ENCODE results near the gene SYN1.
"Not testable (repeated sequence)": the region's sequence is repeated elsewhere in the genome, so short reads cannot be mapped to it uniquely, and the experiment has no call there.

SYN1 gene

DNA sequence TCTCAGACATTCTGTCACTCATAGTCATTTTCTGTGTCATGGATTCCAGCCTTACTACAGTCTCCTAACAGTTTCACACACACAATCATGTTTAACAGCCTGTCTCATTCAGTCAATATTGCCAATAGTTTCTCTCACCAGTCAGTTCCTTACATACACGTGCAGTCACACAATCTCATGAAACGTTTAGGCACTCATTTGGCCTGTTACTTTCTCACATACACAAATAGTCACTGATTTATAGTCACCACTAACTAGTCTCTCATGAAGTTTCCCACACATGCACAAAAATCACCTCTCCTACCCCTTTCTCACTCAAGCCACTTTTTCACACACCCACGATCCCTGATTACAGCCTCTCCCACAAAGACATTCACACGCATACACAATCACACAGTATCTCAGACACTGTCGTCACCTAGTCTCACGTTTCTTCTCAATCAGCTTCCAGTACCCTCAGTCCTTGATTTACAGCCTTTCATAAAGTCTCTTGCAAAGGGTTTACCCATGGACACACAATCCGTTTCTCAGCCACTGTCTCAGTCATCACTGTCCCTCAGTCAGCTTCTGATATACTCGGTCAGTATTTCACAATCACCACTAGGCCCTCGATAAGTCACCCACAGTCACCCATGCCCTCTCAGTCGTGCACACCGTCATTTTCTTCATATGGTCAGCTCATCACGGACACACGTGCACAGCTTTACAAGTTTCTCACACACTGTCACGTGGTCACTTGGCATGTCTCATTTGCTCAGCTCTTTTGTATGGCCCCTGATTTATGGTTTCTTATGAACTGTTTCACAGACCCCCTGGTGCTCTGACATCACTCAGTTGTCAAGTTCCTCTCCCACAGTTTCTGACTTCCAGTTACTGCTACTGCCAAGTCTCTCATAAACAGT, 14.3 kb upstream of the SYN1 start:
- no peak for DNase-seq (ENCODE audit: low read depth)

- no peak for DNase-seq (ENCODE audit: low read depth)
Measured at GRCh38 chrX:47632666-47633065, 13.0 kb upstream of the SYN1 start.

GRCh38 chrX:47631676-47632075, 12.0 kb upstream of the SYN1 start:
- DNase-seq (ENCODE audit: low read depth): no peak

DNA sequence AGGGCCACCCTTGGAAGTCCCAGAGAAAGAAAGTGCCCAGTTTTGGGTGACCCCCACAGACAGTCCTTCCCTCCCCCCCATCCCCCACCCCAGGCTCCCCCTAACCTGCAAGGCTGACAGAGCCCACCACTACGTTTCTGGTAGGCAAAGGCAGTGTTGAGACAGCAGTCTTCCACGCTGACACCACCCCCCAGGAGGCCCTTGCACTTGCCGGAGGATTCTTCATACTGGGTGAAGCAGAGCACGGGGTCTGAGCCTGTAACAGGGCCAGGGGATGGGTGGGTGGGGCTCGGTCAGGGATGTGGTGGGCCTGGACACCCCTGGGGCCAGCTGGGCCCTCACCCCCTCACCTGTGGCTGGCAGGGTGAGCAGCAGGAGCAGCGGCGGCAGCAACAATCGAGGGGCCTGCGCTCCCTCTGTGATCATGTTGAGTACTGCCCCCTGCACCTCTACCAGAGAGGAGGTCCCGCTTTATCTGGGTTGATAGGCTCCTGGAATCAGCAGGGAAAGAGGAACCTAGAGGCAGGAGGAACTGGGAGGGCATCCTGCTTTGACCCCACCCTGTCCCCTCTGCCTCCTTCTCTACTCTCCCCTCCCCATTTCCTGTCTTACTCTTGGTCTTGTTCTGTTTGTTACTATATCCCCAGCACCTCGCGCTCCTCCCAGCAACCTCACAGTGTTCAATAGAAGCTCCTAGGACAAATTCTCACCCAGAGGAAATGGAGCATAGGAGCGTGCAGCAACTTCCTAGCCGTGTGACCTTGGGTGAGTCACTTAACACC, 10.0 kb upstream of the SYN1 start, which contains the start of gene CFP:
Gene CFP, minus strand, starts transcription at position 512 of the 782 bp plus-strand sequence. Its CDS starts 86 bp downstream, at position 426.
- DNase-seq (ENCODE audit: low read depth): no peak

DNA sequence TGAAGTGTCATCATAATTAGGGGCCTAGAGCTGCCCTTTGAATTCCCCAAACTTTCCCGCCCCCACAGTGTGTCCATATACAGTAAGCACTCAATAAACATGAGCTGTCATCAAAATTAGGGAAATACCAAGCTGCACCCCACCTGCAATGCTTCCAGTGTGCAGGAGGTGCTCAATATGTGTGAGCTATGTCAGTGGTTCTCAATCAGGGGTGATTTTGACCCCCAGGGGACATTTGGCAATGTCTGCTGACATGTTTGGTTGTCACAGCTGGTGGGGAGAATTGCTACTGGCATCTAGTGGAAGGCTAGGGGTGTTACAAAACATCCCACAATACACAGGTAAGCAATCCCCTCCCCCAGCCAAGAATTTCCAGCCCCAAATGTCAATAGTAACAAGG, 9.3 kb upstream of the SYN1 start:
- no peak for DNase-seq (ENCODE audit: low read depth)

DNA sequence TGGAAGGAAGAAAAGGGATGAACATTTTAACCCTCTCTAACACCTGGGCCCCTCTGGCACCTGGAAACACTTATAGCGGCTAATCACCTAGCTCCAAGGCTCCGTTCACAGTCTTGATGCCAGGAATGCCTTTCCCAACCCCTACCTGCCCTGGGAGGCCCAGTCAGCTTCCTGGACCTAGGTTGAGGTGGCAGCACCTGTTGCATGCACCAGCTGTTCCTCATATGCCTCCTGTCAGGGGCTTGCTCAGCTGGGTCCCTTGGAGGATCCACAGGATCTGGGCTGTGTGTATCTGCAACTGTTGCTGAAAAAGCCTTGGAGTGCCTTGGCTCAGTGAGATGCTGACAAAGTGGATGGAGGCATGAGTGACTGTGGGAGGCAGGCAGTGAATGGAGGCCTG, 5.7 kb upstream of the SYN1 start:
- no peak for DNase-seq (ENCODE audit: low read depth)

GRCh38 chrX:47623540-47624027, 3.9 kb upstream of the SYN1 start:
- peak; percentile 40 for DNase-seq (ENCODE audit: low read depth)

- no peak for DNase-seq (ENCODE audit: low read depth)
Measured at GRCh38 chrX:47621851-47622250, 2.2 kb upstream of the SYN1 start.

DNA sequence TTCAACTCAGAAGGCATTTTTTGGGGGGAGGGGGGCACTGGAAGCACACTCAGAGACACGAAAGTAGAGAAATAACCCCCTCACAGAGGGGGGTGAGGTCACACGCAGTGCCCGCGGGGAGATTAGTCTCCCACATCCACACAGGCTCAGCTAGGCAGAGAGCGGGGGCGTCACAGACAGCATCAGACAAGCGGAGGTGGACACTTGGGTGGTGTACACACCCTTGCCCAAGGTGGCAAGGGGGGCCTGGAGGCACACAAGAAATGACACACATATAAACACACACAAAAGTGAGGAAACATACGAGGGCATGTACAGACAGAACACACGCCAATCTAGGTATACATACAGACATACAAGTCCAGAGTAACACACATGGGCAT, 637 bp upstream of the SYN1 start:
- DNase-seq (ENCODE audit: low read depth): no peak

GRCh38 chrX:47618923-47619485, 653 bp downstream of the SYN1 start:
- no peak for DNase-seq (ENCODE audit: low read depth)

GRCh38 chrX:47614618-47615017, 5.0 kb downstream of the SYN1 start:
- no peak for DNase-seq (ENCODE audit: low read depth)

GRCh38 chrX:47613082-47613481, 6.6 kb downstream of the SYN1 start:
- DNase-seq (ENCODE audit: low read depth): no peak

DNA sequence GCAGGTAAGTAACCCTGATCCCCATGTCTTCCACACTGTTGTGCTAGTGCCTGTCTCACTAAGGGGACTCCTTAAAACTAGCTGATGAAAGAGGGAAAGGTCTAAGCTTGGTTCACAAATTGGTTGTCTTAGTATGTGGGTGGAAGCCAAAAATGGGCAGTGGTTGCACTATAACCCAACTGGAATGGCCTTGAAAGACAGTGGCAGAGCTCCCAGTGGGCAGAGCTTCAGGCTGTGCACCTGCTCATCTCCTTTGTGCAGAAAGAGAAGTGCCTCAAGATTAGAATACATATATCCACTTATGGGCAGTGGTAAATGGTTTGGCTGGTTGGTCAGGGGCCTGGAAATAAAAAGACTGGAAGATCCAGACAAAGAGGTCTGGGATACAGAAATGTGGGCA, 7.2 kb downstream of the SYN1 start:
- DNase-seq (ENCODE audit: low read depth): no peak

- no peak for DNase-seq (ENCODE audit: low read depth)
Measured at GRCh38 chrX:47611926-47612325, 7.7 kb downstream of the SYN1 start.

DNA sequence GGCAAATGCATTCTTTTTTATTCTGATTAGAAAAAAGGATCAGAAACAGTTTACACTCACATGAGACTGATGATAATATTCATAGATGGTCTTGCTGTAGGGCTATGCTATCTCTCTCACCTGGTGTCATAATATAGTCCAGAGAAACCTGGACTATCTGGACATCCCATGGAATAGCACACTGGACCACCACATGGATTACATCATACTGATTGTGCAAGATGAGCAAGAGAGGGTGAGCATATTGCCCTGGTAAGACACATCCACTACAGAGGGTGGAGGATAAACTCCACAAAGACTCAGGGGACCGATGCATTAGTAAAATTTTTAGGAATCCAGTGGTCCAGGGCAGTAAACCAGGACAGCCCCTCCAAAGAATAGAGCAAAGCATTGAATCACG, 8.2 kb downstream of the SYN1 start:
- no peak for DNase-seq (ENCODE audit: low read depth)

- DNase-seq (ENCODE audit: low read depth): no peak
Measured at GRCh38 chrX:47610511-47610910, 9.1 kb downstream of the SYN1 start.

- DNase-seq (ENCODE audit: low read depth): no peak
Measured at GRCh38 chrX:47608130-47608810, 11.4 kb downstream of the SYN1 start.

- no peak for DNase-seq (ENCODE audit: low read depth)
Measured at GRCh38 chrX:47607091-47607490, 12.6 kb downstream of the SYN1 start.

DNA sequence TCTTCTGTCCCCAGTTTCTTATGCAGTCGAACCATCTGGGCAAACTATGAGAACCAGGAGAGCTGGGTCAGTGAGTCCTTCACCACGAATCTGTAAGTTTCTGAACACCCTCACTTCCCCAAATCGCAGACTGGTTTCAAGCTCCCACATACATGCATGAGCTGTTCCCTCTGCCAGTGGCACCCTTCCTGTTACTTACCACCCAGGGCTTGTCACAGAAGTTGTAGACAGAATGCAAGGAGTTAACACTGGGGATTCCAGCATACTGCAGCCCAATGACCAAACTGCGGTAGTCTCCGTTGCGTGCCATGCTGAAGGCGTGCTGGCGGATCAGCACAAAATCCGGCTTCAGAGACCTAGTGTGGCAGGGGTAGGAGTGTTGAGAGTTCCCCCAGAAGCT, 14.6 kb downstream of the SYN1 start:
- no peak for DNase-seq (ENCODE audit: low read depth)

DNA sequence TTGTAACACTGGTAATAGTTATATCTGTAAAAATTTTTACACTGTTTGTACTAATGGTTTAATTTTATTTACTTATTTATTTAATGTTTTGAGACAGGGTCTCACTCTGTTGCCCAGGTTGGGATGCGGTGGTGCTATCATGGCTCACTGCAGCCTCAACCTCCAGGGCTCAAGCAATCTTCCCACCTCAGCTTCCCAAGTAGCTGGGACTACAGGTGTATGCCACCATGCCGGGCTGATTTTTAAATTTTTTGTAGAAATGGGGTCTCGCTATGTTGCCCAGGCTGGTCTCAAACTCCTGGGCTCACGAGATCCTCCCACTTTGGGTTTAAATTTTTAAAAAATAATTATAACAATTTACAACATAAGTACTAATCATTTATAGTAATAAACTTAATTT, 16.5 kb downstream of the SYN1 start:
- not testable (repeated sequence) for DNase-seq (ENCODE audit: low read depth)

- DNase-seq (ENCODE audit: low read depth): no peak
Measured at GRCh38 chrX:47597222-47597621, 22.4 kb downstream of the SYN1 start.

GRCh38 chrX:47596256-47596655, 23.4 kb downstream of the SYN1 start:
- no peak for DNase-seq (ENCODE audit: low read depth)
